Glomerular endothelial cell (primary cell): ENCODE measurements around the gene RAD51B. TPM values are rescaled to one million over a fixed set of nuclear protein-coding genes. Genes with fewer than 3 reads are reported as not detected.

Experiments
- DNase-seq: peaks from one replicate; pipeline ENCODE4 v3.0.0-alpha.2; 2011; ENCODE audit warnings: low read depth, low spot score; ENCODE audit errors: extremely low read depth
- total RNA-seq: library from RNA; depleted of rRNA; stranded (reverse); fragments of >200 nt; gene quantifications from 2 replicates; pipeline ENCODE4 v1.2.3, GENCODE V29; 2015

The RAD51B gene
- total RNA-seq, 1 donor from 2014 or later: 9.7 TPM

DNA sequence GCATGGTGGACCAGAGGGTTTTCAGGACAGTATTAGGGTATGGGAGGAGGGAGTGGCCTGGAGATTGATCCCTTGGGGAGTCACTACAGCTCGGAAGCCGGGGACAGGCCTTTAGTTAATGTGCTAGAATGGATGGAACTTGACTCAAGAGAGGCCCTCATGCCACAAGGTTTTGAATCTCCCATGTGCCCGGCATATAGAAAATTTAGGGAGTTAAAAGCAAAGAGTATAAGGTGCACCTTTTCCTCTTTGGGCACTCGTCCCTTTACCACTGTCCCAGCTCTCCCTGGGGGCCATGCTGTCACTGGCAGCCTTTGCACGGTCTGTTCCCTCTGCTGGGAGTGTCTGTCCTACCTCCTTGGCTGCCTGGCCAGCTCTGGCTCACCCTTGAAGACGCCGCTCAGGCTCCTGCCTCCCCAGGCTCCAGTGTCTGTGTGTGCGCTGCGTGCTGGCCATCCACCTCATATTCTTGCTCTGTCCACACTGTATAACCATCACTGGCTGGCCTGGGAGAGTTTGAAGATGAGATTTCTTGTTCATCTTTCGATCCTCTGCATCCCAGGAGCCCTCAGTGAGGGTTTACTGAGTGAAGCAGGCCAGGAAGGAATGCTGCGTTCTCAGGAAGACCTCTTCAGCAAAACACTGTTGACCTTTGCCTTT lies 811.9 kb downstream of the RAD51B start:
- DNase-seq: no peak

DNA sequence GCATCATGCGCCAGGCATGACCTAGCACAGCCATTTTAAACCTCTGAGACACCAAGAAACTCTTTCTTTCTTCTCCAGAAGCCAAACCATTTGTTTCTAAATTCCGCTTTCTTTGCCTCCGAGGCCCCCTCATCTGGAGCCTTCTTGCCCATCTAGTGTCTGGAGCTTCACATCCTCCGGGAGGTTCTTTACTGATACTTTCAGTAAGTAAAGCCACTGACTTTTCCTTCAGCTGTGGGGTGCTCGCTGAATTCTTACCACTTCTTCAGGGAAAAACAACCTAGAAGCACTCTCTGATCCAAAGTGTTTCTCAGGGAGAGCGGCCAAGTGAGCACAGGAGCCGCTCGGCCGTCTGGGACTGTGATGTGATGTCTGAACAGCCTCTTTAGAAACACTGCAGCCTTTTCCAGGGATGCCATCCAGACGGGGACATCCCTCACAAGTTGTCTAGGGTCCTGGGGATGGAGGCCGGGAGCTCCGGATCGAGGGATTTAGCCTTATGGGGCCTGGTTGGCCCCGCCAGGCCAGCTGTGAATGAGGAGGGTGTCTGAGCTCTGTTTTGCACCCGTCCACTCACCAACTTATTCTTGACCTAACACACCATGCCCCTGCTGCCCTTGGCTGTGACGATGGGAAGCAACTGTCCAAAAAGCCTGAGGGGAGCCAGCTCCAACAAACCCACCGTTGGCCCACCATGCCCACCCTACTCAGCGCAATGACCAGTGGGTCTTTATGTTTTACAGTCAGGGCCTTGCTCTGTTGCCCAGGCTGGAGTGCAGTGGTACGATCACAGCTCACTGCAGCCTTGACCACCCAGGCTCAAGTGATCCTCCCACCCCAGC lies 812.7 kb downstream of the RAD51B start:
- no peak for DNase-seq

DNA sequence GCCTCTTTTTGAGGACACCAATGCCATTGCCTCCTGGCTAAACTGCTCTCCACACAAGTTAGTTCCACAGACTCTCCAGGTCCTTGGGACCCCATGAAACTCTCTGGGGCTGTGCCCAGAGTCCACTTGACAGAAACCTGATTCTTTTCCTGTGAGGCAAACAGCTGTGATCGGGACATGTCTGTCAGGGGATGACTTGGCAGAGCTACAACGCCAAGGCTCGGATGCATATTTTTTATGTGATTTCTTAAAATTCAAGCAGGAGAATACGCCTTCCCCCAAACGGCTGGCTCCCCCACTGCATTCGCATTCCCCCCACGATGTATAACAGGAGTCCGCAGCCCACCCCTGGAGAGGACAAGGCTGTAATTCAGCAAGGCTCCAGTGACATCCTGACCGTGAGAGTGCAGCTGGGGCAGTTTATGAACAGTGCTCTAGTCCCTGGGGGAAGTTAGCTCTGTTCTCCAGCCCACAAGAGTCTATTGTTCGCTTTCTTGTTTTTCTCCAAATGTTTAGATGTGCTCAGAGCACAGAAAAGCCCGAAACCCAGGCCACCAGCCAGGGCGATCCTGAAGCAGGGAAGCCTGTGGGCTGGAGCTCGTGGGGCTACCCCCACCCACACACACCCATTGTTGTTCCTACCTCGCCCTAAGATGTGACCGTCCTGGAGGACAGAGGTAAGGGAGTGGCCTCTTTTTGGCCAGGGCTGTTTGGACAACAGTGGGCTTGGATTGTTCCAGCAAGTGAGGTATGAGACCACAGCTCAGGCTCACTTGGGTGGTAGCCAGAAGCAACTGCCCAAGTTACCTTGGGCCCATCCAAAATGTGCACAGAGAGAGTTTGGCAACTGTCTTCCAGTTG lies 813.8 kb downstream of the RAD51B start:
- no peak for DNase-seq

DNA sequence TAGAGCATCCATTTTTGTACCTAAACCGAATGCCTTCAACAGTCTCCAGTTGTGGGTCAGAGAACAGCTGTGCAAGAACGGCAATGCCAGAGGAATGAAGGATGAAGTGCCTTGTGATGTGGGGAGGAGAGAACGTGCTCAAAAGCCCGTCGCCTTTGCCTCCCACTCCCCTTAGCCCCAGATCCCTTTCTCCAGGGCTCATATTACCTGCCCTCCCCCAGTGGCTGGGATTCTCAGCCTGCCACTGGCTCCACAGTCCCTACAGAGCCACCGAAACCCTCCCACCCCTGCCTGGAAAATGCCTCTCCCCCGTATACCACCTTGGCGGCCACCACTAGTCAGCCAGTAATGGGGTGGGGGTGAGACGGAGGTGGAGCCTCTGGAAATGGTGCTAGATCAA lies 814.8 kb downstream of the RAD51B start:
- no peak for DNase-seq

DNA sequence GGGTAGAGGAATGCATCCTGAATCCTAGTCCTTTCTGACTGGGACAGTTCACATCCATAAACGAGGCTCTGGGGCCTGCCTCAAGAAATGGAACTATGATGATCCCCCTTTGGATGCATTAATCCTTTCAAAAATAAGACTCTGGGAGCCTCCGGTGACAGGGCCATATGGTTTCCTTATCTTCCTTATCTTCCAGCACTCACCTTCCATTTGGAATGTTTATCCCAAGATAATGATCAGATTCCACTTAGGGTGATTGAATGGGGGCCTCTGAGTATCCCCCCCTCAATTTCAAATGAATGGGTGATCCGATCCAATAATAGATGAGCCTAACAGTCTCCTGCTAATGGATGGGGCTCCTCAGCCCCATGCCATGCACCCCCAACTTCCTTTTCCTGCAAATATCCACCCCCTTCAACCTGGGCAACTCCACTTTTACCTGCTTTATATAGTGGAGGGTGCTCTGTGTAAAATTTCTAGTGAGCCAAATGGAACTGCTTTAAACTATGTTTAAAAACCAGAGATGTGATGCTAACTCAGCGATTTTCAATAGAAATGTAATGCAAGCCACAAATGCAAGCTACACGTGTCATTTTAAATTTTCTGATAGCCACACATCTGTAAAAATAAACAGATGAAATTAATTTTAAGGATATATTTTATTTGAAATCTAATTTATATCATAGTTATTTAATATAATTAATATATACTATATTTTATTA lies 815.5 kb downstream of the RAD51B start:
- DNase-seq: no peak

DNA sequence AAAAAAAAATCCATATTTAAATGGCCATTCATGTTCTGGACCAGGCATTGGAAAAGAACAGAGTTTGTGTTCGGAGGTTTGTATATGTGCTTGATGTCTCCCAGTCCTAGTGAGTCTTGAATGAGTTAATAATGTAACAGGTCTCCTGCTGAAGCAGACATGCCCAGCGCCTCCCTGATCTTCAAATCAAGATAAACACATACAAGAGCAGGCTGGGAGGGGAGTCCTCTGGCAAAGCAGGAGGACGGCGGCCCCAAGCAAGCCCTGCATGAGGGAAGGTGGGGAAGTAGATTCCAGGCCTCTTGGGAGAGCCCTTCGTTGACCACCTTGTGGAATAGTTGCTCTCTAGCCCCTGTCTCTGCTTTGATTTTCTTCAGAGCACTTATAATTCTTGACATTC lies 817.0 kb downstream of the RAD51B start:
- no peak for DNase-seq

DNA sequence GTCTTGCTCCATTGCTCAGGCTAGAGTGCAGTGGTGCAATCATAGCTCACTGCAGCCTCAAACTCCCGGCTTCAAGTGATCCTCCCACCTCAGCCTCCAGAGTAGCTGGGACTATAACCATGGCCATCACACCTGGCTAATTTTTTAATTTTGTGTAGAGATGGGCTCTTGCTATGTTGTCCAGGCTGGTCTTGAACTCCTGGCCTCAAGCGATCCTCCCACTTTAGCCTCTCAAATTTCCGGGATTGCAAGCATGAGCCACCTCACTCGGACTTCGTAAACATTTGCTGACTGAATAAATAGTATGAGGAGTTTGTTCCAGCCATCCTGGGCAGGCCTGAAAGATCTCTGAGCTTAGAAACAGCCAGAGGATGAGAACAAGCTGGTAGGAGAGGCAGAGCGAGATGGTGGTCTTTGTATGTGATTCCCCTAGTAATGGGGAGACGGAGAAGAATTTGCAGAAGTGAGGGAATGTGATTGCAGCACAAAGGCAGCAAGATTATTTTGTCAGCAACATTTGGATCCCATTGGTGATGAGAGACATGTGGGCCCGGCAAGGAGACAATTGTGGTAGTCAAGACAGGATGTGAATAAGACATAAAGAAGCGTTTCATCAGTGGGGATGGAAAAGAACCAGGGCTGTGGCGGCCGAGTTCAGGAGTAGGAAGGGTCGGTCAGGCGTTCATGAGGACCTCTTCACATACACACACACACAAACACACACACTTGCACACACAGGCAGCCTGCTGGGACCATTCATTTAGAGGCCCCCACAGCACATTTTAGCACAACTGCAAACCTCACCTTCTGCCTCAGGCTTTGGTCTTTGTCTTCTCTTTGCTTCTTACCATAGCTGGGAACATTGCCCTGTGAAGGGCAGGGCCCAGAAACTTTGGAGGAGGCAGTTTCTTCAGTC lies 817.8 kb downstream of the RAD51B start:
- DNase-seq: no peak

DNA sequence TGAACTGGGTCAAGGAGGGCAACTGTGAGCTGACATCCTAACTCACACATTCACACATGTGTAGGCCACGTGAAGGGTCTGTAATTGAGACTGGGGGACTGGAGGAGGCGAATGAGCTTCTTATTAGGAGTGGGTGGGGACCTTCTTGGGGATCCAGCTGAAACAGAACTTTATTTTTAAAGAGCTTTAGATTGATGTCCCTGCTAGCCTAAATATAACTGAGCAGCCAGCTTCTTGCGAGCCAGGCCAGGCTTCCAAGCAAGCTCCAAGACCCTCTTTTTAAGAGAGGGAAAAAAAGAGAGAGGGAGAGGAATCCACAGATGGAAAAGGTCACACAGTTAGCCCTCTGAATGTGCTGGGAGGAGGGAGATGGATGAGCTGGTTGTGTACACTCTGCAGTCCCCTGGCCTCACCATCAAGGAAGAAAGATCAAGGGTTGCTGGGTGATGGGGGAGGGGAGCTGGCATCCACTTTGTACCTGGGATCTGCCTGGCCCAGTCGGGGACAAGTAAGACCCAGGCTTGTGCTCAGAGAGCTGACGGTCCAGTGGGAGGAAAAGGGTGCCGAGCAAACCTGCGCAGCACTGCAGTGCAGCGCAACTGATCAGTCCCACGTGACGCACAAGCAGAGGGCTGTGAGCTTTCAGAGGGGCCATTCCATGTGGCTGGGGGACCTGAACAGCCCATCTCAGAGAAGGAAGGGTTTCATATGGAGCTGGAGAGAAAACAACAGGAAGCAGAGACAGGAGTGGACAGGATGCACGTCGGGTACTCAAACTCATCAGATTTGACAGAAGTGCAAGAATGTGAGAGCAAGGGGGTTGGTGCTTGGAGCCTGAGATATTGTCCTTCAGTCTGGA lies 818.8 kb downstream of the RAD51B start:
- no peak for DNase-seq

DNA sequence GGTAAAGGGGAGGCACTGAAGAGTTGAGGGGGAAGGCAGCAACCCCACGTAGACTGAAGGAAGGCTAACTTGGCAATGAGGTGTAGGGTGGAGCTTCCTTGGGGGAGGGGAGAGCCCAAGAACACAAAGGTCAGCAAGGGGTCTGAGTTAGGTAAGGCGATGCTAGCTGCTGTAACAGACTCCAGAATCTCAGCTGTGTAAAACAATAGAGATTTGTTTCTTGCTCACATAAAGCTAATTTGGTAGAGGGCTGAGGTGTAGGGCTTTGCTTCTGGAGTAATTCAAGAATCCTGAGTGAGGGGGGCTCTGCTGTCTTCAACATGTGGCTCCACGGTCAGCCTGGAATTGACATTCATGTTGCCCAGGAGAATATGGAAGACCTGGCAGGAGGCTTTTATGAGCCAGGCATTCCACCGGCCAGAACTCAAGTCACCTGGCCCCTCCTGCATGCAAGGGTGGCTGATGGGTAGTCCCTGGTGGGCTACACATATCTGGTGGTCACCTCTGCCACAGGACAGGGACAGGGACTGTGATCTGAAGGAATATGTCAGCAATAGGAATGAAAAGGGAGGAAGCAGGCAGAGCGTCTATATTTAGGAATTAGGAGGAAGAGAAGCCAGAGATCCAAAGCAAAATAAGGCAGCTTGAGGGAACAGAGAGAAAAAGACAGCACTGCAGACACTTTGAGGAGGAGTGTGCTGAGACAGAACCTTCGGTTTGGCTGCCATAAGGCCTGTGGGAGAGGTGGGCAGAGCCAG lies 819.6 kb downstream of the RAD51B start:
- no peak for DNase-seq

DNA sequence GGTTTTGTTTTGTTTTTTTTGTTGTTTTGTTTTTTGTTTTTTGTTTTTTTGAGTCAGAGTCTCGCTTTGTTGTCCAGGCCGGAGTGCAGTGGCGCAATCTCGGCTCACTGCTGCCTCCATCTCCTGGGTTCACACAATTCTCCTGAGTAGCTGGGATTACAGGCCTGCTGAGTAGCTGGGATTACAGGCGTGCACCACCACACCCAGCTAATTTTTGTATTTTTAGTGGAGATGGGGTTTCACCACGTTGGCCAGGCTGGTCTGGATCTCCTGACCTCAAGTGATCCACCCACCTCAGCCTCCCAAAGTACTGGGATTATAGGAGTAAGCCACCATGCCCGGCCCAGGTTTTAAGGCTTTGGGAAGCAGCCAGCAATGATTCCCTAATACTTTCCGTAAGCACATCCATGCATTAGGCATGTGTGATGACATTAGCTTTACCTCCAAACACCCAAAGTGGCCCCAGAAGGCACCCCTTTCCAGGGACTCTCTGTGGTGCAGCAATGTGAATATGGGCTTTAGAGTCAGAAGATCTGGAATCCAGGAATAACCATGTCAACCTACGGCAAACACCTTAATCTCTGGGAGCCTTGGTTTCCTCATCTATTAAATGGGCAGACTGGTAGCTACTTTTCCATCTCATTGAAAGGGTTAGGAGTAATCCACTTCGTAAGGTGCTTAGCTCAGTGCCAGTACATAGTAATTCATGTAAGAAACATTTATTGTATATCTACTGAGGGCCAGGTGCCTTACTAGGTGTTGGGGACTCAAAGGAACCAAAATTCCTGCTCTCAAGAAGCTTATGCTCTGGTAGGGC lies 820.4 kb downstream of the RAD51B start:
- DNase-seq: no peak

DNA sequence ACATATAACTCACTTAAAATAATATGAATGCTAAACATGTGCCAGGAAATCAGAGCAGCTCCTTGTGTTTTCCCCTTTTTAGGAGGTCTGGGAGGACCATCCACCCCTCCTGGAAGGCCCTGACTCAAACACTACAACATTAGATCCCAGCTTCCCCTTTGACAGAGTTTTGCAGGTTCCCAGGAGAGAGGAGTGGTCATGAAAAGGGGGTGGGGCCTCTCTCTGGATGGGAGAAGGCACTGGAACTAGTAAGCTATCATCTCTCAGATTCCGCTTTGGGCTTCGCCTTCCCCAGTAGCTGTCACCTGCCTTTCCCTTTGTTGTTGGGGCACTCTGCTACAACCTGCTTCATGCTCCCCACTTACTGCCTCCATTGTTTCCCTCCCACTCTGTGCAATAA lies 824.1 kb downstream of the RAD51B start:
- no peak for DNase-seq

DNA sequence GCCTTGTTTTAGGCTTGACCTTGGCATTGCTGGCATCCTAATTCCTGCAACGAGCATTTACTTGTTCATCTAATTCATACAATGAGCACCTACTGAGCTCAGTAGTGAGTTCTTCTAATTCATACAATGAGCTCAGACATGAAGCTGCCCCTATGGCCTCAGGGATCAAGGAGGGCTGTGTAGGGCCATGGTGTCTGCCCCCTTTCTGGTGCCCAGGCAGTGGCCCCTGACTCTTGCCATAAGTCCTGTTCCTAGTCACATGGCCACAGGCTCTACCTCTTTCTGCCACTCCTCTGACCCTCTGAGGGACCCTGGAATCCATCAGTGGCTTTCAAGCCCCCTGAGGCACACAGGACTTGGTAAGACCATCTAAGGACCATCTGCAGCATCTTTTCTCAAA lies 824.5 kb downstream of the RAD51B start:
- no peak for DNase-seq

DNA sequence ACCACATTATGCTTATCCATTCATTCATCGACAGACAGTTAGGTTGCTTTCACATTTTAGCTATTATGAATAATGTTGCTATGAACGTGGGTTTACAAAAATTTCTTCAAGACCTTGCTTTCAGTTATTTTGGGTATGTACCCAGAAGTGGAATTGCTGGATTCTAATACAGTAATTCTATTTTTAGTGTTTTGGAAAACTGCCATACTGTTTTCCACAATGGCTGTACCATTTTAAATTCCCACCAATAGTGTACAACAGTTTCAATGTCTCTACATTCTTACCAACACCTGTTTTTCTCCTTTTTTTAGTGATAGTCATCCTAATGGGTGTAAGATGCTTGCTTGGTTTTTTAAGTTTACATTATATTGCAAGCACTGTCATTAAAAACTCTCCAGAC lies 825.8 kb downstream of the RAD51B start:
- no peak for DNase-seq

DNA sequence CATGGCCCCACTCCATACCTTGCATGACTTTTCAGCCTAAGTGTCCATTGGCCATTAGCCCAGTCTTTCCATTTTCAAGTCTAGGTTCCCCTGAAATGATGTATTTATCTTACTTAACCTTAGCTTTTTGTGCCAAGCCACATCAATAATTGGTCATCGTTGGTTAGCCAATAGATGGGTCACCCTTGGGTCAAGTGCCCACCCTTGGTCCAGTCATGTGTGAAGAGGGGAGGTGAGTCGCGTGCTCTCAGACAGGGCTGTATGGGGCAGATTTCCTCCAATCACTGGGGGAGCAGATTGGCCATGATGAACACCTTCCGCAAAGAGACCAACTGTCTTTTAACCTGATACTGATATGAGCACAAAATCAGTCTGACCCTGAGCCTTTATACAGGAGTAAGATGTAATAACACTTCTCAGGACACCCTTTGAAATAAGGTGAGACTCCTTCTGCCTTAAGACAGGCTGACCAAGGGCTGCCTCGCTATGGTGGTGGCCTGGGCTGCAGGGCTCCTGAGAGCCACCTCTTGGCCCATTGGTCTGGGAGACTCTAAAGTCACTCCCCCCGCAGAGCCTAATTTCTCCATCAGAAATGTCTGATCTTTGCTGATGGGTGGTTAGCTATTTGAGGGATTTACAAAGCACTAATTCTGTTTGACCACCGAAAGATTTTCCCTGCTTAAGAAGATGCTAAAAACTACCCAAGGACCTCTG lies 830.1 kb downstream of the RAD51B start:
- no peak for DNase-seq

DNA sequence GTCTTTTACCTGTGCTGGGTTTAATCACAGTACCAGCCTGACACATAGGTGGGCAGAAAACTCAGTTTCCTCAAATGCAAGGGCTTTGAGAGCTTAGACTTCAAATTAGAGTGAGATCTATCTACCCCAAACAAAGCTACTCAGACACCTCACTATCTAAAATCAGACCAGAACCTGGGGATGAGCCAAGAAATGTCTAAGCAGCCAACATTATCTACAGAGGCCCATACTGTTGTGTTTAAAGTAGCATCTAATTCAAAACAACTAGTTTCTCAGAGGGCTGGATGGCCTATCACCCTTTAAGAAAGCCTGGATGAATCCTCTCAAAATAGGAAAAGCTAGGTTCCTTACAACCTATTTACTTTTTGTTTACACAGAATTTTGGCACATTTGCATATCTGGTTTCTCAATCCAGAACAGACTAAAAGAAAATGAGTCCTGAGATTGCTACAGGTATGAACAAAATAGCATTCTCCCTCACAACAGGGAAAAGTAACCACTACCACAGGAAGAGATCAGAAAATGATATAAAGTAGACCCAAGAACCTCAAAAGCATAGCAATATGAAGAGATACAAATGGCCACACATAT lies 830.9 kb downstream of the RAD51B start:
- DNase-seq: no peak

DNA sequence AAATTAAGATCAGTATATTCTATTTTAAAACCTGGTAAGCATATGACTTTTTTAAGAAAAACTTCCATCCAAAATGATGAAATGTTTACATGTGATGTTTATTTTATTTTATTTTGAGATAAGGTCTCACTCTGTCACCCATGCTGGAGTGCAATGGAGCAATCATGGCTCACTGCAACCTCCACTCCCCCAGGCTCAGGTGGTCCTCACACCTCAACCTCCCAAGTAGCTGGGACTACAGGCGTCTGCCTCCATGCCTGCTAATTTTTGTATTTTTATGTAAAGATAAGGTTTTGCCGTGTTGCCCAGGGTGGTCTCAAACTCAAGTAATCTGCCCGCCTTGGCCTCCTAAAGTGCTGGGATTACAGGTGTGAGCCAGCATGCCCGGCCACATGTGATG lies 831.5 kb downstream of the RAD51B start:
- no peak for DNase-seq
